Right atrium auricular region (tissue), 2 donors: Measurements from ENCODE around the gene NSD1. TPM values are rescaled to one million over a fixed set of nuclear protein-coding genes. Genes with fewer than 3 reads are reported as not detected.

Experiments used
- DNase-seq: peaks from one replicate; pipeline ENCODE4 v3.0.0-alpha.2; 2019; ENCODE audit warnings: low spot score
- H3K27ac ChIP-seq, 2 donors: fragments of 200-600 bp; sonication (generic); 1 replicate in 1 of 2; 2 replicates in 1 of 2; pipeline ENCODE4 v1.5.1; 2016 to 2019
- H3K27me3 ChIP-seq, 2 donors: fragments of 200-600 bp; sonication (generic); one replicate each; pipeline versions ENCODE4 v1.5.1 to v1.6.0; 2017 to 2019
- H3K36me3 ChIP-seq: fragments of 200-600 bp; sonication (generic); one replicate; pipeline ENCODE4 v1.5.1; 2016
- H3K4me1 ChIP-seq, 2 donors: fragments of 200-600 bp; sonication (generic); one replicate each; pipeline versions ENCODE4 v1.5.1 to v1.6.0; 2017 to 2019
- H3K4me3 ChIP-seq, 2 donors: fragments of 200-600 bp; sonication (generic); 1 replicate in 1 of 2; 2 replicates in 1 of 2; pipeline ENCODE4 v1.5.1; 2017 to 2019; ENCODE audit warnings: mild to moderate bottlenecking in 1 of 2, moderate library complexity in 1 of 2
- H3K9me3 ChIP-seq, 2 donors: fragments of 200-600 bp; sonication (generic); one replicate each; pipeline ENCODE4 v1.5.1; 2019
- total RNA-seq, 2 donors: library from RNA; depleted of rRNA; stranded (reverse); fragments of >200 nt; gene quantifications; one replicate each; pipeline ENCODE4 v1.1.0, GENCODE V29; 2016
- TF ChIP-seq, protein P1 (sequence below), 2 donors: fragments of 200-600 bp; sonication (generic); IDR thresholded peaks; one replicate each; pipeline ENCODE4 v1.5.1; 2019; ENCODE audit warnings: antibody characterized with exemption in 2 of 2

NSD1 gene
- total RNA-seq, 2 donors from 2014 or later, result 25.4 to 26.7 TPM

DNA sequence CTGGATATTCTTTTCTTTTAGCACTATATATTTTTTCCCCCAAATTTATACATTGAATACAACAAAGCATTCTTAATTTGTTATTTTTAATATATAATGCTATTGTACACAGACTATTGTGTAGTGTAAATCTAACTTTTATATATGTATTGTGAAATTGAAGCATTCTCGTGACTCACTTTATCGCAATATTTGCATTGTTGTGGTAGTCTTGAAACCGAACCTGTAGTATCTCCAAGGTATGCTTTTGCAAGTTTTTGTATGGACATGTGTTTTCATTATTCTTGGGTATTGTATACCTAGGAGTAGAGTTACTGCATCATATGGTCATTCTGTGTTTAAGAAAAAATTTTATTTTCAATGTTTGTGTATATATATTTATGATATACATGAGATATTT is 49.6 kb downstream of the NSD1 start:
- DNase-seq, result no peak
- H3K4me1 ChIP-seq, result peaks cover 0 to 7% of the 10 kb centered on the region in 2 donors
- H3K36me3 ChIP-seq, result no peaks in the 10 kb centered on the region
- no peaks in the 10 kb centered on the region for H3K9me3 ChIP-seq
- no peaks in the 10 kb centered on the region for H3K27me3 ChIP-seq
- H3K4me3 ChIP-seq, result no peak overlapping the region
- H3K27ac ChIP-seq, result no peak overlapping the region
- TF ChIP-seq, protein P1, sequence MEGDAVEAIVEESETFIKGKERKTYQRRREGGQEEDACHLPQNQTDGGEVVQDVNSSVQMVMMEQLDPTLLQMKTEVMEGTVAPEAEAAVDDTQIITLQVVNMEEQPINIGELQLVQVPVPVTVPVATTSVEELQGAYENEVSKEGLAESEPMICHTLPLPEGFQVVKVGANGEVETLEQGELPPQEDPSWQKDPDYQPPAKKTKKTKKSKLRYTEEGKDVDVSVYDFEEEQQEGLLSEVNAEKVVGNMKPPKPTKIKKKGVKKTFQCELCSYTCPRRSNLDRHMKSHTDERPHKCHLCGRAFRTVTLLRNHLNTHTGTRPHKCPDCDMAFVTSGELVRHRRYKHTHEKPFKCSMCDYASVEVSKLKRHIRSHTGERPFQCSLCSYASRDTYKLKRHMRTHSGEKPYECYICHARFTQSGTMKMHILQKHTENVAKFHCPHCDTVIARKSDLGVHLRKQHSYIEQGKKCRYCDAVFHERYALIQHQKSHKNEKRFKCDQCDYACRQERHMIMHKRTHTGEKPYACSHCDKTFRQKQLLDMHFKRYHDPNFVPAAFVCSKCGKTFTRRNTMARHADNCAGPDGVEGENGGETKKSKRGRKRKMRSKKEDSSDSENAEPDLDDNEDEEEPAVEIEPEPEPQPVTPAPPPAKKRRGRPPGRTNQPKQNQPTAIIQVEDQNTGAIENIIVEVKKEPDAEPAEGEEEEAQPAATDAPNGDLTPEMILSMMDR (IDR thresholded peaks at IDR 0.05), result no peak

DNA sequence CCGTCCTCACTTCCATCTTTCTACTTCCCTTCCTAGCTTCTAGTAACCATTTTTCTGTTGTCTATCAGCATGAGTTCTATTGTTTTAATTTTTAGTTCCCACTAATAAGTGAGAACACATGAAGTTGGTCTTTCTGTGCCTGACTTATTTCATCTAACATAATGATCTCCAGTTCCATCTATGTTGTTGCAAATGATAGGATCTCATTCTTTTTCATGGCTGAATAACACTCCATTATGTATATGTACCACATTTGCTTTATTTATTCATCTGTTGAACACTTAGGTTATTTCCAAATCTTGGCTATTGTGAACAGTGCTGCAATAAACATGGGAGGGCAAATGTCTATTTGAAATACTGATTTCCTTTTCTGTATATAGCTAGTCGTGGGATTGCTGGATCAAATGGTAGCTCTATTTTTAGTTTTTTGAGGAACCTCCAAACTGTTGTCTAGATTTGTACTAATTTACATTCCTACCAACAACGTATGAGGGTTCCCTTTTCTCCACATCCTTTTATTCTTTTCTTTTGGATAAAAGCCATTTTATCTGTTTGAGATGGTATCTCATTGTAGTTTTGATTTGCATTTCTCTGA is 50.3 kb downstream of the NSD1 start:
- H3K4me3 ChIP-seq, result no peak overlapping the region
- H3K4me1 ChIP-seq, result peaks cover 0 to 3% of the 10 kb centered on the region in 2 donors
- no peaks in the 10 kb centered on the region for H3K9me3 ChIP-seq
- no peak overlapping the region for H3K27ac ChIP-seq
- DNase-seq, result no peak
- H3K36me3 ChIP-seq, result no peaks in the 10 kb centered on the region
- TF ChIP-seq, protein P1 (IDR thresholded peaks at IDR 0.05), result no peak
- no peaks in the 10 kb centered on the region for H3K27me3 ChIP-seq

DNA sequence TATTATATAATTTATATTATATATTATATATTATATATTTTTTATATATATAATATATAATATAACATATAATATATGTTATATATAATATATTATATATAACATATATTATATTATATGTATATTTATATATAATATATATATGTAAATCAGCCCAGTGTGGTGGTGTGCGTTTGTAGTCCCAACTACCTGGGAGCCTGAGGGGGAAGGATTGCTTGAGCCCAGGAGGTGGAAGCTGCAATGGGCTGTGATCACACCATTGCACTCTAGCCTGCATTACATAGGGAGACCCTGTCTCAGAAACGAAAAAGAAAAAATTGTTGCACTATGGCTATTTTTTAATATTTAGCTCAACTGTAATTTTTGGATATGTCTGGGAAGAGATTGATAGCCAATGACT is 52.4 kb downstream of the NSD1 start:
- no peaks in the 10 kb centered on the region for H3K36me3 ChIP-seq
- TF ChIP-seq, protein P1 (IDR thresholded peaks at IDR 0.05), result no peak
- no peaks in the 10 kb centered on the region for H3K27me3 ChIP-seq
- no peaks in the 10 kb centered on the region for H3K4me1 ChIP-seq
- no peak overlapping the region for H3K27ac ChIP-seq
- H3K9me3 ChIP-seq, result no peaks in the 10 kb centered on the region
- no peak for DNase-seq
- H3K4me3 ChIP-seq, result no peak overlapping the region

DNA sequence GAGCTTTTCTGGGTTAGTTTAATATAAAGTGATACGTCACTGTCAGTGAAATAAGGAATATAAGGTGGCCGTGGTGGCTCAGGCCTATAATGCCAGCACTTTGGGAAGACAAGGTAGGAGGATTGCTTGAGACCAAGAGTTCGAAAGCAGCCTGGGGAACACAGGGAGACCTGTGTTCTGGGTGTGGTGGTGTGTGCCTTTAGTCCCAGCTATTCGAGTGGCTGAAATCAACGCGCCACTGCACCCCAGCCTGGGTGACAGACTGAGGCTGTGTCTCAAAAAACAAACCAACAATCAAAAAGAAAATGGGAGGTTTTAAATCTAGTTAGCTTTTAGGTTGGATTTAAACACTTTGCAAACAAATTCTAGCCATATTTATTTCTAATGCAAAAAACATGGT is 53.1 kb downstream of the NSD1 start:
- Histone ChIP-seq H3K27ac (no peak overlapping the region), H3K27me3 (no peaks in the 10 kb centered on the region), H3K36me3 (peaks cover under 1% of the 10 kb centered on the region), H3K4me1 (no peaks in the 10 kb centered on the region), H3K4me3 (no peak overlapping the region), H3K9me3 (no peaks in the 10 kb centered on the region)
- no peak for DNase-seq
- TF ChIP-seq, protein P1 (IDR thresholded peaks at IDR 0.05), result no peak

DNA sequence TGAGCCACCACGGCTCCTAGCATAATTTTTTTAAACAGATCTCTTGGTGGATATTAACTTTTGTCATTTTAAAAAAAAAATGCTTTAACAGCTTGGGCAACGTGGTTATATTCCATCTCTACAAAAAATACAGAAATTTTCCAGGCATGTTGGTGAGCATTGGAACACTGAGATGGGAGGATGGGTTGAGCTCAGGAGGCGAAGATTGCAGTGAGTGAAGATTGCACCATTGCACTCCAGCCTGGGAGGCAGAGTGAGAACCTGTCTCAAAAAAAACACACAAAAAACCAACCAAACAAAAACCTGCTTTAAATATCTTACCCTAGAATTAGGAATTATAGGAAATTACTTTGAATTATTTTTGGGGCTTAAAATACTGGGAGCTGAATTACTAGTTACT is 55.2 kb downstream of the NSD1 start:
- Histone ChIP-seq H3K36me3 (peaks cover 22% of the 10 kb centered on the region), H3K4me3 (no peak overlapping the region), H3K4me1 (no peaks in the 10 kb centered on the region), H3K27me3 (no peaks in the 10 kb centered on the region), H3K9me3 (no peaks in the 10 kb centered on the region), H3K27ac (no peak overlapping the region)
- TF ChIP-seq, protein P1 (IDR thresholded peaks at IDR 0.05), result no peak
- no peak for DNase-seq

DNA sequence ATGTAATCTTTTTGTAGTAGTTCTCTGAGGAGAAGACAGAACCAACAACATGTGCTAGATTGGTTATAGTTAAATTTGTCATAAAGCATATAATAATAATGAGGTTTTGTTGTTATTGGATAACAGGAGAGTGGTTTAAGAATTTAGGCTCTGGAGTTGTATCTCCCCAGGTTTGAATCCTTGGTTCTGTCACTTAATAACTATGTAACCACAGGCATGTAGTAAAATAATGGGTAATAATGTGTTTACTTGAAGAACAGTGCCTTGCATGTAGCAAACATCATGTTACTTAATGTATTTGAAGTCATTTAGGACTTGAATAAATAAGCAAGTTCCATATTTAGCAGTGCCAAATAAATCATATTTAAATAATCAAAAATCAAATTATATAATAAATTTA is 55.8 kb downstream of the NSD1 start:
- TF ChIP-seq, protein P1 (IDR thresholded peaks at IDR 0.05), result no peak

More for the DNA sequence above, 55.8 kb downstream of the NSD1 start:
- Histone ChIP-seq H3K27me3 (no peaks in the 10 kb centered on the region), H3K27ac (no peak overlapping the region), H3K36me3 (peaks cover 26% of the 10 kb centered on the region), H3K9me3 (no peaks in the 10 kb centered on the region), H3K4me3 (no peak overlapping the region), H3K4me1 (peaks cover 0 to 4% of the 10 kb centered on the region in 2 donors)
- no peak for DNase-seq
